PC-9 (cell line): ENCODE measurements around the gene DMGDH. TPM values are rescaled to one million over a fixed set of nuclear protein-coding genes. Genes with fewer than 3 reads are reported as not detected.

Experiments used
- BruUV-seq: library from RNA; stranded (reverse); fragments of 400-500 nt; replicated peaks from 2 replicates; lab custom pipeline; 2021; lab: Mats Ljungman, UMichigan
- CTCF ChIA-PET: fragments of 300-600 bp; sonication (Branson Sonifier 250); formaldehyde crosslinking; loops from one replicate; lab custom pipeline; 2022; ENCODE audit warnings: antibody characterized with exemption; lab: Charles Lee
- POLR2A ChIA-PET: fragments of 300-600 bp; sonication (Branson Sonifier 250); formaldehyde crosslinking; loops from one replicate; lab custom pipeline; 2022; ENCODE audit warnings: antibody characterized with exemption; ENCODE audit not compliant: unreplicated experiment; lab: Charles Lee
- DNase-seq, 2 experiments: peaks; one replicate each; pipeline versions ENCODE4 v3.0.0 to v3.0.0-alpha.2; 2015 to 2022; ENCODE audit warnings: mixed read lengths in 1 of 2
- H2AFZ ChIP-seq: fragments of 200-600 bp; sonication (generic); 2 replicates; pipeline ENCODE4 v1.8.1; 2017; ENCODE audit warnings: antibody characterized with exemption
- H3F3A ChIP-seq: fragments of 200-600 bp; sonication (generic); 2 replicates; pipeline ENCODE4 v1.8.1; 2017; ENCODE audit warnings: antibody characterized with exemption, mild to moderate bottlenecking, low read depth; ENCODE audit not compliant: insufficient read depth
- H3K27ac ChIP-seq: fragments of 200-600 bp; sonication (generic); 2 replicates; pipeline ENCODE4 v1.6.1; 2016; ENCODE audit warnings: mixed run types
- H3K27me3 ChIP-seq: fragments of 200-600 bp; sonication (generic); 2 replicates; pipeline ENCODE4 v1.6.1; 2016; ENCODE audit warnings: low read depth, mixed run types; ENCODE audit not compliant: insufficient read depth
- H3K36me3 ChIP-seq: fragments of 200-600 bp; sonication (generic); 2 replicates; pipeline ENCODE4 v1.6.1; 2016; ENCODE audit warnings: low read depth, mixed run types
- H3K4me1 ChIP-seq: fragments of 200-600 bp; sonication (generic); replicated peaks from 2 replicates; pipeline ENCODE4 v1.6.1; 2016; ENCODE audit warnings: mixed run types; ENCODE audit not compliant: insufficient read depth
- H3K4me2 ChIP-seq: fragments of 200-600 bp; sonication (generic); 2 replicates; pipeline ENCODE4 v1.6.1; 2017; ENCODE audit warnings: mixed run types
- H3K4me3 ChIP-seq: fragments of 200-600 bp; sonication (generic); 2 replicates; pipeline ENCODE4 v1.6.1; 2016; ENCODE audit warnings: mixed run types
- H3K79me2 ChIP-seq: fragments of 200-600 bp; sonication (generic); 2 replicates; pipeline ENCODE4 v1.6.1; 2017; ENCODE audit warnings: low read depth, mixed run types
- H3K9me2 ChIP-seq: fragments of 200-600 bp; sonication (generic); 2 replicates; pipeline ENCODE4 v1.8.1; 2017; ENCODE audit warnings: mild to moderate bottlenecking; ENCODE audit not compliant: insufficient read depth
- H3K9me3 ChIP-seq: fragments of 200-600 bp; sonication (generic); 2 replicates; pipeline ENCODE4 v1.8.1; 2016; ENCODE audit warnings: low read depth; ENCODE audit not compliant: insufficient read depth
- H4K20me1 ChIP-seq: fragments of 200-600 bp; sonication (generic); 2 replicates; pipeline ENCODE4 v1.8.1; 2017; ENCODE audit not compliant: insufficient read depth
- EZH2 ChIP-seq: fragments of 200-600 bp; sonication (generic); IDR thresholded peaks from 2 replicates; pipeline ENCODE4 v1.8.0; 2017; ENCODE audit warnings: antibody characterized with exemption, low read depth
- intact Hi-C: fragments of 100-400 bp; cut with micrococcal nuclease; formaldehyde crosslinking; loops from one replicate; pipeline ENCODE4 v1.10.0; 2022; ENCODE audit not compliant: unreplicated experiment
- total RNA-seq: library from RNA; stranded (reverse); gene quantifications from 2 replicates; pipeline ENCODE4 v1.2.3, GENCODE V29; 2021
- TF ChIP-seq, protein P1 (sequence below): fragments of 200-600 bp; sonication (generic); conservative IDR thresholded peaks from 2 replicates; pipeline ENCODE4 v1.6.1; 2017; ENCODE audit warnings: mixed run types, antibody characterized with exemption, mild to moderate bottlenecking, moderate library complexity

DMGDH gene
- total RNA-seq, 1 experiment from 2014 or later, result 8.1 TPM

DNA sequence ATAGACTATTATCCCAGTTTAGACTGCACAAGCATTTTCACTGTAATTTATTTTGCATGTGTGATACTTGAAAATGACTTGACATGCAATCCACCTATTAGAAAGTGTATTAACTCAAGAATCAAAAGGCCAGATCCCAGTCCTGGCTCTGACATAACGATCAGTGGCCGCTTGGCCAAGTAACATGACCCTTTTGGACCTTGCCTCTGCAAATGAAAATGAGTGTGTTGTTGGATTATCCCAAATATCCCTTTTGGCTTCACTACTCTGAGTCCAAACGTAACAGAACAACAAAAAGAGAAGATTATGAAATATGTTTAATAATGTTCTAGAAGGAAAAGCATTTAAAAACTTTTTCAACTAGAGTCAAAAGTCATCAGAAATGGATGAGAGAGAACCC, 19.0 kb downstream of the DMGDH start:
- H3K27ac ChIP-seq, result no peak overlapping the region
- intact Hi-C loops, result no loop called here
- no peak overlapping the region for H3K4me3 ChIP-seq
- no TSS peak for BruUV-seq
- no peaks in the 10 kb centered on the region for H3K4me1 ChIP-seq
- no peaks in the 10 kb centered on the region for H3F3A ChIP-seq
- H3K9me3 ChIP-seq, result peaks cover 4% of the 10 kb centered on the region; the same call in 1 of the 2 replicates
- DNase-seq, result no peak
- TF ChIP-seq EZH2, result no peak
- no peak overlapping the region for H2AFZ ChIP-seq
- H3K79me2 ChIP-seq, result no peaks in the 10 kb centered on the region
- H3K27me3 ChIP-seq, result no peaks in the 10 kb centered on the region
- H4K20me1 ChIP-seq, result no peaks in the 10 kb centered on the region
- POLR2A ChIA-PET, result no interaction called here
- H3K9me2 ChIP-seq, result no peaks in the 10 kb centered on the region
- H3K4me2 ChIP-seq, result no peak overlapping the region
- CTCF ChIA-PET, result no interaction called here
- no peaks in the 10 kb centered on the region for H3K36me3 ChIP-seq

GRCh38 chr5:79048437-79048836, 21.0 kb downstream of the DMGDH start:
- no peaks in the 10 kb centered on the region for H3K9me2 ChIP-seq
- no peaks in the 10 kb centered on the region for H3K36me3 ChIP-seq
- no peaks in the 10 kb centered on the region for H4K20me1 ChIP-seq
- H3K4me2 ChIP-seq, result no peak overlapping the region
- H3K4me3 ChIP-seq, result no peak overlapping the region
- no peak overlapping the region for H2AFZ ChIP-seq
- no TSS peak for BruUV-seq
- TF ChIP-seq, protein P1, sequence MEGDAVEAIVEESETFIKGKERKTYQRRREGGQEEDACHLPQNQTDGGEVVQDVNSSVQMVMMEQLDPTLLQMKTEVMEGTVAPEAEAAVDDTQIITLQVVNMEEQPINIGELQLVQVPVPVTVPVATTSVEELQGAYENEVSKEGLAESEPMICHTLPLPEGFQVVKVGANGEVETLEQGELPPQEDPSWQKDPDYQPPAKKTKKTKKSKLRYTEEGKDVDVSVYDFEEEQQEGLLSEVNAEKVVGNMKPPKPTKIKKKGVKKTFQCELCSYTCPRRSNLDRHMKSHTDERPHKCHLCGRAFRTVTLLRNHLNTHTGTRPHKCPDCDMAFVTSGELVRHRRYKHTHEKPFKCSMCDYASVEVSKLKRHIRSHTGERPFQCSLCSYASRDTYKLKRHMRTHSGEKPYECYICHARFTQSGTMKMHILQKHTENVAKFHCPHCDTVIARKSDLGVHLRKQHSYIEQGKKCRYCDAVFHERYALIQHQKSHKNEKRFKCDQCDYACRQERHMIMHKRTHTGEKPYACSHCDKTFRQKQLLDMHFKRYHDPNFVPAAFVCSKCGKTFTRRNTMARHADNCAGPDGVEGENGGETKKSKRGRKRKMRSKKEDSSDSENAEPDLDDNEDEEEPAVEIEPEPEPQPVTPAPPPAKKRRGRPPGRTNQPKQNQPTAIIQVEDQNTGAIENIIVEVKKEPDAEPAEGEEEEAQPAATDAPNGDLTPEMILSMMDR, result no peak
- TF ChIP-seq EZH2, result no peak
- intact Hi-C loops, result no loop called here
- peaks cover 4% of the 10 kb centered on the region; the same call in 1 of the 2 replicates for H3K9me3 ChIP-seq
- H3K4me1 ChIP-seq, result no peaks in the 10 kb centered on the region
- no peaks in the 10 kb centered on the region for H3F3A ChIP-seq
- CTCF ChIA-PET, result no interaction called here
- DNase-seq, result no peak
- H3K79me2 ChIP-seq, result no peaks in the 10 kb centered on the region
- no peak overlapping the region for H3K27ac ChIP-seq
- POLR2A ChIA-PET, result no interaction called here
- no peaks in the 10 kb centered on the region for H3K27me3 ChIP-seq

- no peak overlapping the region for H3K27ac ChIP-seq
- H3K4me2 ChIP-seq, result no peak overlapping the region
- TF ChIP-seq EZH2, result no peak
- TF ChIP-seq, protein P1, result no peak
- H3K27me3 ChIP-seq, result no peaks in the 10 kb centered on the region
- H3K4me1 ChIP-seq, result no peaks in the 10 kb centered on the region
- H4K20me1 ChIP-seq, result no peaks in the 10 kb centered on the region
- H3F3A ChIP-seq, result no peaks in the 10 kb centered on the region
- H3K36me3 ChIP-seq, result no peaks in the 10 kb centered on the region
- CTCF ChIA-PET, result no interaction called here
- intact Hi-C loops, result no loop called here
- no TSS peak for BruUV-seq
- DNase-seq, result no peak
- no peak overlapping the region for H3K4me3 ChIP-seq
- no peaks in the 10 kb centered on the region for H3K79me2 ChIP-seq
- H3K9me2 ChIP-seq, result no peaks in the 10 kb centered on the region
- peaks cover 4% of the 10 kb centered on the region; the same call in 1 of the 2 replicates for H3K9me3 ChIP-seq
- no peak overlapping the region for H2AFZ ChIP-seq
- POLR2A ChIA-PET, result no interaction called here
Measured at GRCh38 chr5:79047199-79047598, 22.3 kb downstream of the DMGDH start.

DNA sequence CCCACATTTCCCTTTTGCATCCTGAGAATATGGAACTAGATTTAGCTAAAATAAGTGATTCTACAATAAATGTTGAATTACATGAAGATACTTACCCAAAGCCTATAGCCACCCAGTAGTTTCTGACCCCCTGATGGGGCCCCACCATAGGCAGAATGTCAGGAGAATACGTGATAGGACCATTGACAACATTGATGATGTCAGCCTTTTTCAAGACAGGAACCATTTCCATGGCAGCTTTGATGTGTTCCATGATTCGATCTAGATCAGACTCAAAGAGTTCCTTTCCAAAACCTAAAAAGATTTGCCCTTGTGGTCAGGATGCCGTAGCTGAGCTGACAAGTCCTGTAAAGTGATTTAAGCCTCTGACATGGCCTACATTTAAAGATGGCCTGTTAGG, 27.3 kb downstream of the DMGDH start:
- no peak for DNase-seq
- POLR2A ChIA-PET, result no interaction called here

More for the DNA sequence above, 27.3 kb downstream of the DMGDH start:
- BruUV-seq, result no TSS peak
- CTCF ChIA-PET, result no interaction called here
- Histone ChIP-seq H3K9me2 (peaks cover 4% of the 10 kb centered on the region; the same call in 1 of the 2 replicates), H4K20me1 (no peaks in the 10 kb centered on the region), H3K4me1 (no peaks in the 10 kb centered on the region), H3K36me3 (no peaks in the 10 kb centered on the region), H3K9me3 (no peaks in the 10 kb centered on the region), H3K27me3 (no peaks in the 10 kb centered on the region), H3K27ac (no peak overlapping the region), H2AFZ (no peak overlapping the region), H3F3A (no peaks in the 10 kb centered on the region), H3K4me2 (no peak overlapping the region), H3K79me2 (no peaks in the 10 kb centered on the region), H3K4me3 (no peak overlapping the region)
- no peak for TF ChIP-seq EZH2
- TF ChIP-seq, protein P1, result no peak
- intact Hi-C loops, result no loop called here
